HepG2 (cell line): Measurements from ENCODE around the gene CREB3. TPM values are rescaled to one million over a fixed set of nuclear protein-coding genes. Genes with fewer than 3 reads are reported as not detected.

ENCODE experiments used
- ASH2L ChIP-seq: fragments of 300-600, 200-600 bp; sonication (generic); IDR thresholded peaks from 2 replicates; pipeline ENCODE4 v1.7.0; 2017; ENCODE audit warnings: low read depth, mild to moderate bottlenecking, moderate library complexity, mixed read lengths, low read length; ENCODE audit not compliant: insufficient read length
- ATF6 ChIP-seq: sonication (generic); formaldehyde crosslinking; conservative IDR thresholded peaks from 2 replicates; pipeline ENCODE4 v1.4.0; 2020; ENCODE audit warnings: missing genetic modification reagents
- HOXA7 ChIP-seq: sonication (generic); formaldehyde crosslinking; IDR thresholded peaks from 2 replicates; pipeline ENCODE4 v1.8.1; 2022; ENCODE audit warnings: mild to moderate bottlenecking, missing genetic modification reagents, moderate library complexity
- MAZ ChIP-seq, 2 experiments: sonication (generic) in 1 of 2; formaldehyde crosslinking in 1 of 2; IDR thresholded peaks; 2 replicates each; pipeline versions ENCODE4 v1.5.0 to v1.6.1; 2012 to 2020; ENCODE audit warnings: low read depth in 2 of 2, mild to moderate bottlenecking in 2 of 2, borderline replicate concordance in 1 of 2, improper control_type of control experiment in 1 of 2, low read length in 1 of 2, missing genetic modification reagents in 1 of 2, moderate library complexity in 1 of 2
- MED1 ChIP-seq: sonication (generic); formaldehyde crosslinking; IDR thresholded peaks from 2 replicates; pipeline ENCODE4 v1.4.0; 2020; ENCODE audit warnings: missing genetic modification reagents
- MZF1 ChIP-seq: sonication (generic); formaldehyde crosslinking; IDR thresholded peaks from 2 replicates; pipeline ENCODE4 v1.8.1; 2023; ENCODE audit warnings: mild to moderate bottlenecking, missing genetic modification reagents, borderline replicate concordance
- NBN ChIP-seq: fragments of 450-650 bp; conservative IDR thresholded peaks from 2 replicates; pipeline ENCODE4 v1.6.1; 2017
- NR2F1 ChIP-seq, 2 experiments: fragments of 450-650 bp in 1 of 2; formaldehyde crosslinking in 1 of 2; IDR thresholded peaks; 2 replicates each; pipeline versions ENCODE4 v1.5.0 to v1.6.1; 2016 to 2020; ENCODE audit warnings: mild to moderate bottlenecking in 1 of 2, missing compliant biosample characterization in 1 of 2, missing genetic modification reagents in 1 of 2, moderate library complexity in 1 of 2
- SMARCC2 ChIP-seq: fragments of 450-650 bp; IDR thresholded peaks from 2 replicates; pipeline ENCODE4 v1.6.1; 2017; ENCODE audit warnings: antibody characterized with exemption, mild to moderate bottlenecking
- SP2 ChIP-seq: sonication (generic); formaldehyde crosslinking; IDR thresholded peaks from 2 replicates; pipeline ENCODE4 v1.5.1; 2020; ENCODE audit warnings: mild to moderate bottlenecking, missing genetic modification reagents
- STAG1 ChIP-seq: sonication (generic); formaldehyde crosslinking; IDR thresholded peaks from 2 replicates; pipeline ENCODE4 v1.4.0; 2020; ENCODE audit warnings: missing genetic modification reagents
- ZBTB7B ChIP-seq: sonication (generic); formaldehyde crosslinking; IDR thresholded peaks from 2 replicates; pipeline ENCODE4 v1.4.0; 2020; ENCODE audit warnings: missing genetic modification reagents
- ZFP90 ChIP-seq: sonication (generic); formaldehyde crosslinking; IDR thresholded peaks from 2 replicates; pipeline ENCODE4 v1.8.0; 2022; ENCODE audit warnings: missing genetic modification reagents, mild to moderate bottlenecking, inconsistent platforms, borderline replicate concordance
- ZNF292 ChIP-seq: sonication (generic); formaldehyde crosslinking; IDR thresholded peaks from 2 replicates; pipeline ENCODE4 v1.8.1; 2022; ENCODE audit warnings: mild to moderate bottlenecking, low read depth, missing genetic modification reagents, borderline replicate concordance
- ZNF563 ChIP-seq: sonication (generic); formaldehyde crosslinking; IDR thresholded peaks from 2 replicates; pipeline ENCODE4 v1.8.0; 2022; ENCODE audit warnings: mild to moderate bottlenecking, moderate library complexity, missing genetic modification reagents
- ZNF652 ChIP-seq: IDR thresholded peaks from 2 replicates; pipeline ENCODE4 v1.6.1; 2016; ENCODE audit warnings: low read depth, borderline replicate concordance
- ZSCAN12 ChIP-seq: sonication (generic); formaldehyde crosslinking; IDR thresholded peaks from 2 replicates; pipeline ENCODE4 v1.9.0; 2021; ENCODE audit warnings: mild to moderate bottlenecking, missing genetic modification reagents
- polyA plus RNA-seq, 8 experiments: library from polyadenylated mRNA; depleted of rRNA in 3 of 8; stranded (reverse) in 7 of 8; unstranded in 1 of 8; fragments of >200 nt; fragmentation: Illumina TruSeq in 4 of 8; extraction: Trizol in 4 of 8; gene quantifications; 2 replicates each; pipeline versions ENCODE4 v1.2.1 to v1.2.3, GENCODE V29; 2011 to 2016; ENCODE audit warnings: low read depth in 4 of 8, missing spikeins in 1 of 8, mixed read lengths in 1 of 8; ENCODE audit not compliant: insufficient read depth in 1 of 8
- total RNA-seq, 5 experiments: library from RNA; depleted of rRNA; stranded (reverse); fragments of >200 nt; fragmentation: Illumina TruSeq; extraction: Trizol; gene quantifications; 2 replicates each; pipeline ENCODE4 v1.2.3, GENCODE V29; 2016; ENCODE audit warnings: low read depth in 1 of 5
- TF ChIP-seq, protein P1 (sequence below): sonication (generic); formaldehyde crosslinking; IDR thresholded peaks from 2 replicates; pipeline ENCODE4 v1.4.0; 2020; ENCODE audit warnings: missing genetic modification reagents
- TF ChIP-seq, protein P2 (sequence below): sonication (generic); formaldehyde crosslinking; IDR thresholded peaks from 2 replicates; pipeline ENCODE4 v1.8.1; 2023; ENCODE audit warnings: mild to moderate bottlenecking, missing genetic modification reagents
- TF ChIP-seq, protein P3 (sequence below): sonication (generic); formaldehyde crosslinking; IDR thresholded peaks from 2 replicates; pipeline ENCODE4 v1.4.0; 2020; ENCODE audit warnings: missing genetic modification reagents
- TF ChIP-seq, protein P4 (sequence below): sonication (generic); formaldehyde crosslinking; IDR thresholded peaks from 2 replicates; pipeline ENCODE4 v1.4.0; 2020; ENCODE audit warnings: missing genetic modification reagents, borderline replicate concordance

CREB3 gene
- total and polyA plus RNA-seq, 2 of the 13 experiments (the other 11 are each of a cell fraction or from before 2014, with no cell fraction given): 11.1 to 34.2 TPM

GRCh38 chr9:35748858-35749514, 16.5 kb downstream of the CREB3 start, which contains the start of the genes GBA2 and RGP1 (continued):
- TF ChIP-seq, protein P1, sequence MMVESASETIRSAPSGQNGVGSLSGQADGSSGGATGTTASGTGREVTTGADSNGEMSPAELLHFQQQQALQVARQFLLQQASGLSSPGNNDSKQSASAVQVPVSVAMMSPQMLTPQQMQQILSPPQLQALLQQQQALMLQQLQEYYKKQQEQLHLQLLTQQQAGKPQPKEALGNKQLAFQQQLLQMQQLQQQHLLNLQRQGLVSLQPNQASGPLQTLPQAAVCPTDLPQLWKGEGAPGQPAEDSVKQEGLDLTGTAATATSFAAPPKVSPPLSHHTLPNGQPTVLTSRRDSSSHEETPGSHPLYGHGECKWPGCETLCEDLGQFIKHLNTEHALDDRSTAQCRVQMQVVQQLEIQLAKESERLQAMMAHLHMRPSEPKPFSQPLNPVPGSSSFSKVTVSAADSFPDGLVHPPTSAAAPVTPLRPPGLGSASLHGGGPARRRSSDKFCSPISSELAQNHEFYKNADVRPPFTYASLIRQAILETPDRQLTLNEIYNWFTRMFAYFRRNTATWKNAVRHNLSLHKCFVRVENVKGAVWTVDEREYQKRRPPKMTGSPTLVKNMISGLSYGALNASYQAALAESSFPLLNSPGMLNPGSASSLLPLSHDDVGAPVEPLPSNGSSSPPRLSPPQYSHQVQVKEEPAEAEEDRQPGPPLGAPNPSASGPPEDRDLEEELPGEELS (CRISPR knock-in tag): 0 out of 2 replicates have a peak, but pooled peaks have one; percentile 9
- TF ChIP-seq NBN (no peak), STAG1 (CRISPR knock-in tag) (no peak), ZNF292 (no peak), SP2 (CRISPR knock-in tag) (peak; percentile 89), ATF6 (no peak), ZNF652 (CRISPR knock-in tag) (no peak), HOXA7 (CRISPR knock-in tag) (no peak), MZF1 (CRISPR knock-in tag) (no peak), ASH2L (peak; percentile 61), MED1 (CRISPR knock-in tag) (no peak; the same call in none of the 2 replicates), SMARCC2 (no peak), ZNF563 (CRISPR knock-in tag) (0 out of 2 replicates have a peak, but pooled peaks have one; percentile 28), ZSCAN12 (CRISPR knock-in tag) (no peak; the same call in 1 of the 2 replicates), MAZ (IDR thresholded peaks at IDR 0.05; ENCODE audit: borderline replicate concordance, low read depth, low read length) (peak; percentile 39; the same call in 1 of the 2 replicates), MAZ (CRISPR knock-in tag; IDR thresholded peaks at IDR 0.05; ENCODE audit: low read depth) (peak; percentile 87), NR2F1 (CRISPR knock-in tag; IDR thresholded peaks at IDR 0.05) (peak; percentile 78 to 90), ZBTB7B (no peak), ZFP90 (no peak)
- TF ChIP-seq, protein P2, sequence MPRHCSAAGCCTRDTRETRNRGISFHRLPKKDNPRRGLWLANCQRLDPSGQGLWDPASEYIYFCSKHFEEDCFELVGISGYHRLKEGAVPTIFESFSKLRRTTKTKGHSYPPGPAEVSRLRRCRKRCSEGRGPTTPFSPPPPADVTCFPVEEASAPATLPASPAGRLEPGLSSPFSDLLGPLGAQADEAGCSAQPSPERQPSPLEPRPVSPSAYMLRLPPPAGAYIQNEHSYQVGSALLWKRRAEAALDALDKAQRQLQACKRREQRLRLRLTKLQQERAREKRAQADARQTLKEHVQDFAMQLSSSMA (CRISPR knock-in tag): no peak
- TF ChIP-seq, protein P3, sequence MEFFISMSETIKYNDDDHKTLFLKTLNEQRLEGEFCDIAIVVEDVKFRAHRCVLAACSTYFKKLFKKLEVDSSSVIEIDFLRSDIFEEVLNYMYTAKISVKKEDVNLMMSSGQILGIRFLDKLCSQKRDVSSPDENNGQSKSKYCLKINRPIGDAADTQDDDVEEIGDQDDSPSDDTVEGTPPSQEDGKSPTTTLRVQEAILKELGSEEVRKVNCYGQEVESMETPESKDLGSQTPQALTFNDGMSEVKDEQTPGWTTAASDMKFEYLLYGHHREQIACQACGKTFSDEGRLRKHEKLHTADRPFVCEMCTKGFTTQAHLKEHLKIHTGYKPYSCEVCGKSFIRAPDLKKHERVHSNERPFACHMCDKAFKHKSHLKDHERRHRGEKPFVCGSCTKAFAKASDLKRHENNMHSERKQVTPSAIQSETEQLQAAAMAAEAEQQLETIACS (CRISPR knock-in tag): no peak
- TF ChIP-seq, protein P4, sequence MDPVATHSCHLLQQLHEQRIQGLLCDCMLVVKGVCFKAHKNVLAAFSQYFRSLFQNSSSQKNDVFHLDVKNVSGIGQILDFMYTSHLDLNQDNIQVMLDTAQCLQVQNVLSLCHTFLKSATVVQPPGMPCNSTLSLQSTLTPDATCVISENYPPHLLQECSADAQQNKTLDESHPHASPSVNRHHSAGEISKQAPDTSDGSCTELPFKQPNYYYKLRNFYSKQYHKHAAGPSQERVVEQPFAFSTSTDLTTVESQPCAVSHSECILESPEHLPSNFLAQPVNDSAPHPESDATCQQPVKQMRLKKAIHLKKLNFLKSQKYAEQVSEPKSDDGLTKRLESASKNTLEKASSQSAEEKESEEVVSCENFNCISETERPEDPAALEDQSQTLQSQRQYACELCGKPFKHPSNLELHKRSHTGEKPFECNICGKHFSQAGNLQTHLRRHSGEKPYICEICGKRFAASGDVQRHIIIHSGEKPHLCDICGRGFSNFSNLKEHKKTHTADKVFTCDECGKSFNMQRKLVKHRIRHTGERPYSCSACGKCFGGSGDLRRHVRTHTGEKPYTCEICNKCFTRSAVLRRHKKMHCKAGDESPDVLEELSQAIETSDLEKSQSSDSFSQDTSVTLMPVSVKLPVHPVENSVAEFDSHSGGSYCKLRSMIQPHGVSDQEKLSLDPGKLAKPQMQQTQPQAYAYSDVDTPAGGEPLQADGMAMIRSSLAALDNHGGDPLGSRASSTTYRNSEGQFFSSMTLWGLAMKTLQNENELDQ (CRISPR knock-in tag): no peak
